DOHH2 (cell line): ENCODE results near the gene CPD.

Source experiments
- H3F3A ChIP-seq: fragments of 200-600 bp; sonication (generic), shearing (Covaris generic); 2 replicates; pipeline ENCODE4 v1.6.0; 2016; ENCODE audit warnings: antibody characterized with exemption, mild to moderate bottlenecking; ENCODE audit not compliant: control insufficient read depth, insufficient read depth
- H3K27ac ChIP-seq: fragments of 200-600 bp; sonication (generic); 2 replicates; pipeline ENCODE4 v1.5.1; 2014; ENCODE audit warnings: low read depth, mild to moderate bottlenecking, low read length, moderate library complexity
- H3K27me3 ChIP-seq: fragments of 200-600 bp; sonication (generic); 2 replicates; pipeline ENCODE4 v1.6.1; 2014; ENCODE audit warnings: mild to moderate bottlenecking, low read length, mixed read lengths; ENCODE audit not compliant: control insufficient read depth
- H3K36me3 ChIP-seq: fragments of 200-600 bp; sonication (generic); 2 replicates; pipeline ENCODE4 v1.6.1; 2014; ENCODE audit warnings: mild to moderate bottlenecking, low read length, moderate library complexity, mixed read lengths; ENCODE audit not compliant: control insufficient read depth
- H3K4me1 ChIP-seq: fragments of 200-600 bp; sonication (generic); 2 replicates; pipeline ENCODE4 v1.6.1; 2014; ENCODE audit warnings: mild to moderate bottlenecking, low read length, mixed read lengths; ENCODE audit not compliant: control insufficient read depth
- H3K4me2 ChIP-seq: fragments of 200-600 bp; sonication (generic); 2 replicates; pipeline ENCODE4 v1.6.0; 2014; ENCODE audit warnings: mild to moderate bottlenecking, low read length, moderate library complexity
- H3K4me3 ChIP-seq: fragments of 200-600 bp; sonication (generic); 2 replicates; pipeline ENCODE4 v1.5.1; 2014; ENCODE audit warnings: mild to moderate bottlenecking, low read length, mixed read lengths
- H3K79me2 ChIP-seq: fragments of 200-600 bp; sonication (generic); 2 replicates; pipeline ENCODE4 v1.6.1; 2014; ENCODE audit warnings: mild to moderate bottlenecking, low read length, mixed read lengths; ENCODE audit not compliant: control insufficient read depth
- H3K9me2 ChIP-seq: fragments of 200-600 bp; sonication (generic); replicated peaks from 2 replicates; pipeline ENCODE4 v1.6.1; 2014; ENCODE audit warnings: mild to moderate bottlenecking, low read length, mixed read lengths; ENCODE audit not compliant: control insufficient read depth
- H3K9me3 ChIP-seq: fragments of 200-600 bp; sonication (generic); 2 replicates; pipeline ENCODE4 v1.6.1; 2014; ENCODE audit warnings: antibody characterized with exemption, low read length, mixed read lengths; ENCODE audit not compliant: control insufficient read depth, insufficient read depth
- H4K20me1 ChIP-seq: fragments of 200-600 bp; sonication (generic); 2 replicates; pipeline ENCODE4 v1.6.0; 2014; ENCODE audit warnings: low read depth, mild to moderate bottlenecking, antibody characterized with exemption, low read length, moderate library complexity; ENCODE audit not compliant: control insufficient read depth, insufficient read depth
- EZH2phosphoT487 ChIP-seq: fragments of 200-600 bp; sonication (generic); IDR thresholded peaks from 2 replicates; pipeline ENCODE4 v1.6.1; 2017; ENCODE audit warnings: borderline replicate concordance, mild to moderate bottlenecking, antibody characterized with exemption, low read length, moderate library complexity, mixed read lengths
- TF ChIP-seq, protein P1 (sequence below): fragments of 200-600 bp; sonication (generic); IDR thresholded peaks from one replicate; pipeline ENCODE4 v1.5.1; 2014; ENCODE audit warnings: antibody characterized with exemption, mild to moderate bottlenecking, low read depth, low read length; ENCODE audit not compliant: poor library complexity, severe bottlenecking

Gene CPD

DNA sequence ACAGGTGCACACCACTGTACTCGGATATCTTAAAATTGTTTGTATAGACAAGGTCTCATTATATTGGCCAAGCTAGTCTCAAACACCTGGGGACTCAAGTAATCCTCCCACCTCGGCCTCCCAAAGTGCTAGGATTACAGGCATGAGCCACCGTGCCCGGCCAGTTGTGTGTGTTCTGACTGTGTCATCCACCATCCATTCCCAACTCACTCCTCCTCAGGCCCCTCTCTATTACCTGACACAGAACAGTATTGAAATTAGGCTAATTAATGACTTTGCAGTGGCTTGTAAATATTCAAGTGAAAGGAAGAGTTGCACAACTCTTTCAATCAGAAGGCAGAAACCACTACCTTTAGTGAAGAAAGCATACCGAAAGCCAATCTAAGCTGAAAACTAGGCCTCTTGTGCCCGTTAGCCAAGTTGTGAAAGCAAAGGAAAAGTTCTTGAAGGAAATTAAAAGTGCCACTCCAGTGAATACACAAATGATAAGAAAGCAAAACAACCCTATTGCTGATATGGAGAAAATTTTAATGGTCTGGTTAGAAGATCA lies 127.2 kb downstream of the CPD start:
- Histone ChIP-seq H3K27me3 (no peaks in the 10 kb centered on the region), H3K4me2 (no peak overlapping the region), H4K20me1 (no peaks in the 10 kb centered on the region), H3K4me3 (no peak overlapping the region), H3K79me2 (no peaks in the 10 kb centered on the region), H3F3A (peaks cover 5% of the 10 kb centered on the region; the same call in 1 of the 2 replicates), H3K36me3 (peaks cover 46% of the 10 kb centered on the region), H3K9me2 (no peaks in the 10 kb centered on the region), H3K4me1 (no peaks in the 10 kb centered on the region), H3K9me3 (no peaks in the 10 kb centered on the region), H3K27ac (no peak overlapping the region)
- no peak for TF ChIP-seq EZH2phosphoT487
- TF ChIP-seq, protein P1, sequence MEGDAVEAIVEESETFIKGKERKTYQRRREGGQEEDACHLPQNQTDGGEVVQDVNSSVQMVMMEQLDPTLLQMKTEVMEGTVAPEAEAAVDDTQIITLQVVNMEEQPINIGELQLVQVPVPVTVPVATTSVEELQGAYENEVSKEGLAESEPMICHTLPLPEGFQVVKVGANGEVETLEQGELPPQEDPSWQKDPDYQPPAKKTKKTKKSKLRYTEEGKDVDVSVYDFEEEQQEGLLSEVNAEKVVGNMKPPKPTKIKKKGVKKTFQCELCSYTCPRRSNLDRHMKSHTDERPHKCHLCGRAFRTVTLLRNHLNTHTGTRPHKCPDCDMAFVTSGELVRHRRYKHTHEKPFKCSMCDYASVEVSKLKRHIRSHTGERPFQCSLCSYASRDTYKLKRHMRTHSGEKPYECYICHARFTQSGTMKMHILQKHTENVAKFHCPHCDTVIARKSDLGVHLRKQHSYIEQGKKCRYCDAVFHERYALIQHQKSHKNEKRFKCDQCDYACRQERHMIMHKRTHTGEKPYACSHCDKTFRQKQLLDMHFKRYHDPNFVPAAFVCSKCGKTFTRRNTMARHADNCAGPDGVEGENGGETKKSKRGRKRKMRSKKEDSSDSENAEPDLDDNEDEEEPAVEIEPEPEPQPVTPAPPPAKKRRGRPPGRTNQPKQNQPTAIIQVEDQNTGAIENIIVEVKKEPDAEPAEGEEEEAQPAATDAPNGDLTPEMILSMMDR = no peak

DNA sequence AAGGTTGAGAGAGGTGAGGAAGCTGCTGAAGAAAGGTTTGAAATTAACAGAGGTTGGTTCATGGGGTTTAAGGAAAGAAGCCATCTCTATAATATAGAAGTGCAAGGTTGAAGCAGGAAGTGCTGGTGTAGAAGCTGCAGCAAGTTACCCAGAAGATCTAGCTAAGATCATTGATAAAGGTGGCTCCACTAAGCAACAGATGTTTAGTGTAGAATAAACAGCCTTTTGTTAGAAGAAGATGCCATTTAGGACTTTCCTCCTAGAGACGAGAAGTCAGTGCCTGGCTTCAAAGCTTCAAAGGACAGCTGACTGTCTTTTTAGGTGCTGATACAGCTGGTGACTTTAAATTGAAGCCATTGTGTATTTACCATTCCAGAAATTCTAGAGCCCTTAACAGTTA lies 127.8 kb downstream of the CPD start:
- H3K79me2 ChIP-seq = no peaks in the 10 kb centered on the region
- no peak overlapping the region for H3K4me3 ChIP-seq
- H3K27me3 ChIP-seq = no peaks in the 10 kb centered on the region
- TF ChIP-seq, protein P1 = no peak
- no peak for TF ChIP-seq EZH2phosphoT487
- H3F3A ChIP-seq = peaks cover 5% of the 10 kb centered on the region; the same call in 1 of the 2 replicates
- H3K4me1 ChIP-seq = no peaks in the 10 kb centered on the region
- H4K20me1 ChIP-seq = no peaks in the 10 kb centered on the region
- H3K9me3 ChIP-seq = no peaks in the 10 kb centered on the region
- H3K36me3 ChIP-seq = peaks cover 42% of the 10 kb centered on the region
- H3K27ac ChIP-seq = no peak overlapping the region
- no peaks in the 10 kb centered on the region for H3K9me2 ChIP-seq
- H3K4me2 ChIP-seq = no peak overlapping the region

DNA sequence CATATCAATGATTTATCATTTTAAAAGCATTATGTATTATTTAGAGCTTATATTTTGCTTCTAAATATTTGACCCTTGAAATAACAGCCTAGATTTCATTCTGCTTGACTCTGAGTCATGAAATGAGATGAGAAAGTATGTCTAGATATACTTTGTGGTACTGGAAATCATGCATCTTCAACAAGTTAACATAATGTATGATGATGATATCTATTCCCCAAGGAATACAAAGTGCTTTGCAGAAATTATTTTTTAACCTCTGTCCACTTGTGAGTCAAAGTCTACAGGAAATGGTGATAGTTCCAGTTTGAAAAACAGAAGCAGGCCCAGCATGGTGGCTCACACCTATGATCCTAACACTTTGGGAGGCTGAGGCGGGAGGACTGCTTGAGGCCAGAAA lies 134.6 kb downstream of the CPD start:
- Histone ChIP-seq H3K79me2 (no peaks in the 10 kb centered on the region), H3K4me2 (no peak overlapping the region), H3K4me1 (peaks cover 3% of the 10 kb centered on the region; the same call in 1 of the 2 replicates), H3K4me3 (no peak overlapping the region), H3K36me3 (peaks cover 51% of the 10 kb centered on the region), H3K27me3 (no peaks in the 10 kb centered on the region), H4K20me1 (no peaks in the 10 kb centered on the region), H3K9me3 (no peaks in the 10 kb centered on the region), H3K9me2 (no peaks in the 10 kb centered on the region), H3F3A (no peaks in the 10 kb centered on the region), H3K27ac (no peak overlapping the region)
- TF ChIP-seq, protein P1 = no peak
- TF ChIP-seq EZH2phosphoT487 = no peak
